Keratinocyte (primary cell): ENCODE data around the gene KRT4. TPM values are rescaled to one million over a fixed set of nuclear protein-coding genes. Genes with fewer than 3 reads are reported as not detected.

Experiments
- DNase-seq: peaks from one replicate; pipeline ENCODE4 v3.0.0-alpha.2; 2011; ENCODE audit warnings: low read depth, missing footprints, low spot score
- FAIRE-seq: peaks from 2 replicates; lab custom pipeline; 2011; peaks lifted over from hg19 to GRCh38; lab: Jason Lieb, UNC
- H2AFZ ChIP-seq: 2 replicates; pipeline ENCODE4 v1.6.0; 2012; ENCODE audit warnings: low read length, control low read depth, inconsistent platforms; ENCODE audit not compliant: control insufficient read depth
- H3K27ac ChIP-seq: 2 replicates; pipeline ENCODE4 v1.5.1; 2011; ENCODE audit warnings: low read length; ENCODE audit not compliant: control insufficient read depth, insufficient read depth
- H3K27me3 ChIP-seq: 3 replicates; pipeline ENCODE4 v1.6.0; 2011; ENCODE audit warnings: low read length; ENCODE audit not compliant: control insufficient read depth, insufficient read depth; ENCODE audit errors: extremely low read depth
- H3K36me3 ChIP-seq, 2 experiments: 2 replicates in 1 of 2; 3 replicates in 1 of 2; pipeline ENCODE4 v1.5.1; 2011; ENCODE audit warnings: low read length in 2 of 2, mild to moderate bottlenecking in 1 of 2; ENCODE audit not compliant: control insufficient read depth in 2 of 2, insufficient read depth in 2 of 2; ENCODE audit errors: extremely low read depth in 1 of 2
- H3K4me1 ChIP-seq: 3 replicates; pipeline ENCODE4 v1.5.1; 2011; ENCODE audit warnings: low read length; ENCODE audit not compliant: control insufficient read depth, insufficient read depth; ENCODE audit errors: extremely low read depth
- H3K4me2 ChIP-seq: 3 replicates; pipeline ENCODE4 v1.6.0; 2011; ENCODE audit warnings: low read depth, low read length; ENCODE audit not compliant: control insufficient read depth, insufficient read depth; ENCODE audit errors: extremely low read depth
- H3K4me3 ChIP-seq, 3 experiments: fragments of 200-600 bp in 1 of 3; sonication (generic) in 1 of 3; 2 replicates in 2 of 3; 3 replicates in 1 of 3; pipeline ENCODE4 v1.5.1; 2011 to 2016; ENCODE audit warnings: low read length in 3 of 3, mild to moderate bottlenecking in 3 of 3, control low read depth in 2 of 3, inconsistent platforms in 1 of 3, low read depth in 1 of 3, mixed read lengths in 1 of 3, mixed run types in 1 of 3, moderate library complexity in 1 of 3; ENCODE audit not compliant: control insufficient read depth in 2 of 3, insufficient read depth in 2 of 3; ENCODE audit errors: extremely low read depth in 1 of 3
- H3K79me2 ChIP-seq: 2 replicates; pipeline ENCODE4 v1.6.0; 2012; ENCODE audit warnings: low read length; ENCODE audit not compliant: control insufficient read depth, insufficient read depth
- H3K9ac ChIP-seq: 3 replicates; pipeline ENCODE4 v1.6.0; 2011; ENCODE audit warnings: low read length; ENCODE audit not compliant: control insufficient read depth, insufficient read depth; ENCODE audit errors: extremely low read depth
- H3K9me1 ChIP-seq: 3 replicates; pipeline ENCODE4 v1.6.0; 2011; ENCODE audit warnings: low read length; ENCODE audit not compliant: control insufficient read depth, insufficient read depth; ENCODE audit errors: extremely low read depth
- H3K9me3 ChIP-seq: 2 replicates; pipeline ENCODE4 v1.5.1; 2012; ENCODE audit warnings: low read depth, low read length; ENCODE audit not compliant: control insufficient read depth
- H4K20me1 ChIP-seq: 3 replicates; pipeline ENCODE4 v1.6.0; 2011; ENCODE audit warnings: low read length; ENCODE audit not compliant: control insufficient read depth, insufficient read depth; ENCODE audit errors: extremely low read depth
- EZH2 ChIP-seq: IDR thresholded peaks from one replicate; pipeline ENCODE4 v1.6.1; 2012; ENCODE audit warnings: inconsistent platforms, mild to moderate bottlenecking, low read length, moderate library complexity
- dilution Hi-C: fragments of 300-500 bp; cut with MboI; formaldehyde crosslinking; loops from one replicate; pipeline ENCODE4 v1.7.0; 2020; ENCODE audit warnings: low sequenced_read_pairs; ENCODE audit not compliant: extremely low pct_ligation_motif_present
- polyA plus RNA-seq, 5 experiments: library from polyadenylated mRNA; depleted of rRNA in 3 of 5; stranded (reverse) in 3 of 5; stranded (forward) in 1 of 5; unstranded in 1 of 5; fragments of >200 nt; gene quantifications; 1 replicate in 1 of 5; 2 replicates in 3 of 5; 3 replicates in 1 of 5; pipeline versions ENCODE4 v1.2.1 to v1.2.3, GENCODE V29; 2011 to 2012; ENCODE audit warnings: missing spikeins in 2 of 5, low read depth in 1 of 5, low replicate concordance in 1 of 5
- TF ChIP-seq, protein P1 (sequence below), 3 experiments: IDR thresholded peaks in 1 of 3; conservative IDR thresholded peaks in 1 of 3; optimal IDR thresholded peaks in 1 of 3; 2 replicates in 2 of 3; 3 replicates in 1 of 3; pipeline versions ENCODE3 to v1.5.1; 2011; ENCODE audit warnings: low read length in 3 of 3, mild to moderate bottlenecking in 3 of 3, moderate library complexity in 2 of 3, control low read depth in 1 of 3, inconsistent platforms in 1 of 3; ENCODE audit not compliant: insufficient read depth in 2 of 3; ENCODE audit errors: extremely low read depth in 1 of 3

Gene KRT4
- polyA plus RNA-seq, 1 donor (not counting 4 experiments of a cell fraction or from before 2014, with no cell fraction given): 2.0 TPM

DNA sequence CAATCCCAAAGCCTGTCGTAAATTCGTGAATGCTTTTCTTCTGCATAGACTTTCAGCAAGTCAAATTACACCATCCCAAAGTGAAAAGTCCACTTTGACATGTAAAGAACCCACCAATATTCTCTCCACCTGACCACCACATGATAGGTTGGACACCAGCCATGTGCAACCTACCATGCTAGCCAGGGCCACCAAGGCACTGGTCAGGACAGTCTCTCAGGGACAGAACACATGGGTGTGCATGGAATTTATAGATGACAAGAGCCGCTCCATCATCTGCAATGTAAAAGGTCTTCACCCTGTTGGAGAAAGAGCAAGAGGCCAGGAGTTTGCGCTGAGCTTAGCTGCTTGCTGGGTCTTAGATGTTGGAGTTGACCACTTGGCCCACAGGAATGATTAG, 31.4 kb downstream of the KRT4 start:
- Histone ChIP-seq H3K4me3 (no peak overlapping the region), H3K4me1 (no peaks in the 10 kb centered on the region), H3K9me3 (no peaks in the 10 kb centered on the region), H3K9ac (no peak overlapping the region), H3K36me3 (no peaks in the 10 kb centered on the region), H3K4me2 (no peak overlapping the region), H2AFZ (no peak overlapping the region), H3K79me2 (no peaks in the 10 kb centered on the region), H4K20me1 (no peaks in the 10 kb centered on the region), H3K9me1 (no peaks in the 10 kb centered on the region), H3K27ac (no peak overlapping the region), H3K27me3 (peaks cover 39% of the 10 kb centered on the region)
- TF ChIP-seq, protein P1, sequence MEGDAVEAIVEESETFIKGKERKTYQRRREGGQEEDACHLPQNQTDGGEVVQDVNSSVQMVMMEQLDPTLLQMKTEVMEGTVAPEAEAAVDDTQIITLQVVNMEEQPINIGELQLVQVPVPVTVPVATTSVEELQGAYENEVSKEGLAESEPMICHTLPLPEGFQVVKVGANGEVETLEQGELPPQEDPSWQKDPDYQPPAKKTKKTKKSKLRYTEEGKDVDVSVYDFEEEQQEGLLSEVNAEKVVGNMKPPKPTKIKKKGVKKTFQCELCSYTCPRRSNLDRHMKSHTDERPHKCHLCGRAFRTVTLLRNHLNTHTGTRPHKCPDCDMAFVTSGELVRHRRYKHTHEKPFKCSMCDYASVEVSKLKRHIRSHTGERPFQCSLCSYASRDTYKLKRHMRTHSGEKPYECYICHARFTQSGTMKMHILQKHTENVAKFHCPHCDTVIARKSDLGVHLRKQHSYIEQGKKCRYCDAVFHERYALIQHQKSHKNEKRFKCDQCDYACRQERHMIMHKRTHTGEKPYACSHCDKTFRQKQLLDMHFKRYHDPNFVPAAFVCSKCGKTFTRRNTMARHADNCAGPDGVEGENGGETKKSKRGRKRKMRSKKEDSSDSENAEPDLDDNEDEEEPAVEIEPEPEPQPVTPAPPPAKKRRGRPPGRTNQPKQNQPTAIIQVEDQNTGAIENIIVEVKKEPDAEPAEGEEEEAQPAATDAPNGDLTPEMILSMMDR (optimal IDR thresholded peaks at IDR 0.05 in 1 of 3, IDR thresholded peaks at IDR 0.05 in 1 of 3, conservative IDR thresholded peaks at IDR 0.05 in 1 of 3; ENCODE audit: extremely low read depth in 1 of 3, insufficient read depth in 2 of 3, low read length in 3 of 3): no peak
- TF ChIP-seq EZH2: no peak
- FAIRE-seq: no peak
- DNase-seq: no peak
- dilution Hi-C loops: no loop called here

DNA sequence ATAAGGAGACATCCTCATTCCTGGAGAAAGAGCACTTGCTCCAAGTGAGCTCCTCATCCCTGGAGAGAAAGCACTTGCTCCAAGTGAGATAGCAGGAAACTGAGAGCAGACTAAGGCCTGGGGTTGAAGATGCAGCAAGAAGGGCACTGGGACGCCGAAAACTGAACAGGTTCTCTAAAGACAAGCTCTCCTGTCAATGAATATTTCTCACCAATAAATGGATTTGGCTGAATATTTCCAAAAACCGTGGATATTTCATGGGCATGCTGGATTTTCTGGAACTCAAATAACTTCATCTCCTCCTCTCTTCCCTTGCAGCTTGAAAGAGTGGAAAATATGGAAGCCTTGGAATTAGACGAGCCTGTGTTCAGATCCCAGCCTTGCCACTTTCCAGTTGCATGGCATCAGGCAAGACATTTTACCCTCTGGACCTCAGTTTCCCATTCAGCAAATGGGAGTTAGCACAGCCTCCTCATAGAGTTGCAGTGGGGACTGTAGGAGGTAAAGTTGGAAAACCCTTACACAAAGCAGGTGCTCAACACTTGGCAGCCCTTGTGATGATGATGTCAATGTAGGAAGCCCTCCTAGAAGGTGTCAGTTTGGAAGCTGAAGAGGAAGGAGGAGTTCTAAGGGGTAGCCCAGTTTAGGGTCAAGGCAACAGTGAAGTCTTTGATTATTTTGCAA, 32.4 kb downstream of the KRT4 start:
- Histone ChIP-seq H3K9ac (no peak overlapping the region), H4K20me1 (no peaks in the 10 kb centered on the region), H3K27ac (no peak overlapping the region), H3K4me2 (no peak overlapping the region), H2AFZ (no peak overlapping the region), H3K79me2 (no peaks in the 10 kb centered on the region), H3K4me1 (no peaks in the 10 kb centered on the region), H3K4me3 (no peak overlapping the region), H3K36me3 (no peaks in the 10 kb centered on the region), H3K9me1 (no peaks in the 10 kb centered on the region), H3K27me3 (peaks cover 36% of the 10 kb centered on the region), H3K9me3 (no peaks in the 10 kb centered on the region)
- no peak for DNase-seq
- TF ChIP-seq EZH2: no peak
- TF ChIP-seq, protein P1 (optimal IDR thresholded peaks at IDR 0.05 in 1 of 3, IDR thresholded peaks at IDR 0.05 in 1 of 3, conservative IDR thresholded peaks at IDR 0.05 in 1 of 3; ENCODE audit: extremely low read depth in 1 of 3, insufficient read depth in 2 of 3, low read length in 3 of 3): no peak
- dilution Hi-C loops: no loop called here
- FAIRE-seq: no peak
